Measurements from ENCODE around the gene TRIM25. TPM values are rescaled to one million over a fixed set of nuclear protein-coding genes. Genes with fewer than 3 reads are reported as not detected.
A peak's percentile ranks its signal among the peaks of the same experiment; 100 is the strongest.

The TRIM25 gene
- total RNA-seq, 1 experiment from 2014 or later, result 85.6 TPM

GRCh38 chr17:56886288-56886731, 27.5 kb downstream of the TRIM25 start:
- intact Hi-C loops (cut with micrococcal nuclease; ENCODE audit: unreplicated experiment), result no loop called here
- Histone ChIP-seq H3K27me3 (replicated peaks; ENCODE audit: control insufficient read depth, insufficient read depth, low read length) (no peaks in the 10 kb centered on the region), H3K9me3 (no peaks in the 10 kb centered on the region; the same call in 1 of the 2 replicates), H3K36me3 (ENCODE audit: control insufficient read depth, insufficient read depth, low read length) (peaks cover 1% of the 10 kb centered on the region; the same call in 1 of the 2 replicates), H3K4me1 (no peaks in the 10 kb centered on the region), H3K4me3 (ENCODE audit: low read depth, low read length) (no peak overlapping the region)
- CTCF ChIA-PET, result interaction anchor here (1.6 kb wide), 1 partner anchor 67 kb away, joined by 3 read pairs; no protein-coding TSS in a partner anchor
- Mint-ChIP-seq H3K4me1 (ENCODE audit: low read depth, unreplicated experiment) (peaks cover 6% of the 10 kb centered on the region), H3K27ac (ENCODE audit: unreplicated experiment) (peak overlapping the region; percentile 55), H3K36me3 (ENCODE audit: insufficient read depth, unreplicated experiment) (peaks cover 35% of the 10 kb centered on the region), H3K4me3 (ENCODE audit: unreplicated experiment) (no peak overlapping the region), H3K9me3 (ENCODE audit: unreplicated experiment) (peaks cover 17% of the 10 kb centered on the region), H3K27me3 (ENCODE audit: insufficient read depth, unreplicated experiment) (no peaks in the 10 kb centered on the region)
- TF ChIP-seq CTCF (IDR thresholded peaks at IDR 0.05; ENCODE audit: insufficient read depth in 1 of 2, low read depth in 1 of 2, low read length in 1 of 2, severe bottlenecking in 1 of 2, unreplicated experiment in 1 of 2), result no peak
- POLR2A ChIA-PET, result no interaction called here
- DNase-seq, result no peak
- BruUV-seq (replicated peaks), result no TSS peak

- BruUV-seq (replicated peaks), result no TSS peak
- CTCF ChIA-PET, result interaction anchor here (1.0 kb wide), 1 partner anchor 66 kb away, joined by 4 read pairs; no protein-coding TSS in a partner anchor
- H3K4me1 ChIP-seq, result no peaks in the 10 kb centered on the region
- TF ChIP-seq CTCF (IDR thresholded peaks at IDR 0.05; ENCODE audit: insufficient read depth in 1 of 2, low read depth in 1 of 2, low read length in 1 of 2, severe bottlenecking in 1 of 2, unreplicated experiment in 1 of 2), result no peak
- H3K4me3 ChIP-seq (ENCODE audit: low read depth, low read length), result no peak overlapping the region
- peaks cover 1% of the 10 kb centered on the region; the same call in 1 of the 2 replicates for H3K36me3 ChIP-seq (ENCODE audit: control insufficient read depth, insufficient read depth, low read length)
- POLR2A ChIA-PET, result interaction anchor here (0.5 kb wide), 1 partner anchor 28 kb away, joined by 5 read pairs; the partner anchor contains the start of gene TRIM25
- intact Hi-C loops (cut with micrococcal nuclease; ENCODE audit: unreplicated experiment), result no loop called here
- Mint-ChIP-seq H3K27ac (ENCODE audit: unreplicated experiment) (no peak overlapping the region), H3K36me3 (ENCODE audit: insufficient read depth, unreplicated experiment) (peaks cover 35% of the 10 kb centered on the region), H3K4me3 (ENCODE audit: unreplicated experiment) (no peak overlapping the region), H3K9me3 (ENCODE audit: unreplicated experiment) (peaks cover 17% of the 10 kb centered on the region), H3K27me3 (ENCODE audit: insufficient read depth, unreplicated experiment) (no peaks in the 10 kb centered on the region), H3K4me1 (ENCODE audit: low read depth, unreplicated experiment) (peaks cover 6% of the 10 kb centered on the region)
- no peaks in the 10 kb centered on the region; the same call in 1 of the 2 replicates for H3K9me3 ChIP-seq
- no peak for DNase-seq
- no peaks in the 10 kb centered on the region for H3K27me3 ChIP-seq (replicated peaks; ENCODE audit: control insufficient read depth, insufficient read depth, low read length)
Measured at GRCh38 chr17:56885312-56885657, 28.6 kb downstream of the TRIM25 start.

GRCh38 chr17:56884483-56885311, 29.2 kb downstream of the TRIM25 start:
- TF ChIP-seq CTCF (IDR thresholded peaks at IDR 0.05; ENCODE audit: insufficient read depth in 1 of 2, low read depth in 1 of 2, low read length in 1 of 2, severe bottlenecking in 1 of 2, unreplicated experiment in 1 of 2), result no peak
- no peak for DNase-seq
- H3K36me3 ChIP-seq (ENCODE audit: control insufficient read depth, insufficient read depth, low read length), result peaks cover 1% of the 10 kb centered on the region; the same call in 1 of the 2 replicates
- no peak overlapping the region for H3K4me3 ChIP-seq (ENCODE audit: low read depth, low read length)
- no peaks in the 10 kb centered on the region; the same call in 1 of the 2 replicates for H3K9me3 ChIP-seq
- no peaks in the 10 kb centered on the region for H3K4me1 ChIP-seq
- Mint-ChIP-seq H3K36me3 (ENCODE audit: insufficient read depth, unreplicated experiment) (peaks cover 35% of the 10 kb centered on the region), H3K27me3 (ENCODE audit: insufficient read depth, unreplicated experiment) (no peaks in the 10 kb centered on the region), H3K4me3 (ENCODE audit: unreplicated experiment) (no peak overlapping the region), H3K4me1 (ENCODE audit: low read depth, unreplicated experiment) (peaks cover 6% of the 10 kb centered on the region), H3K9me3 (ENCODE audit: unreplicated experiment) (peaks cover 17% of the 10 kb centered on the region), H3K27ac (ENCODE audit: unreplicated experiment) (no peak overlapping the region)
- no TSS peak for BruUV-seq (replicated peaks)
- CTCF ChIA-PET, result interaction anchor here (1.0 kb wide), 1 partner anchor 65 kb away, joined by 4 read pairs; no protein-coding TSS in a partner anchor
- no peaks in the 10 kb centered on the region for H3K27me3 ChIP-seq (replicated peaks; ENCODE audit: control insufficient read depth, insufficient read depth, low read length)
- POLR2A ChIA-PET, result interaction anchor here (0.5 to 0.6 kb wide), 2 partner anchors 29 to 1675 kb away, joined by 3 read pairs; partner anchors contain the start of gene TRIM25
- intact Hi-C loops (cut with micrococcal nuclease; ENCODE audit: unreplicated experiment), result no loop called here
